NCI-H1930 (cell line): ENCODE measurements around the gene NOSTRIN.
"Not testable (repeated sequence)": the region's sequence is repeated elsewhere in the genome, so short reads cannot be mapped to it uniquely, and the experiment has no call there.

Experiments
- DNase-seq, 2 experiments: peaks; one replicate each; lab custom pipeline; 2025; lab: John Stamatoyannopoulos, UW

Gene NOSTRIN

DNA sequence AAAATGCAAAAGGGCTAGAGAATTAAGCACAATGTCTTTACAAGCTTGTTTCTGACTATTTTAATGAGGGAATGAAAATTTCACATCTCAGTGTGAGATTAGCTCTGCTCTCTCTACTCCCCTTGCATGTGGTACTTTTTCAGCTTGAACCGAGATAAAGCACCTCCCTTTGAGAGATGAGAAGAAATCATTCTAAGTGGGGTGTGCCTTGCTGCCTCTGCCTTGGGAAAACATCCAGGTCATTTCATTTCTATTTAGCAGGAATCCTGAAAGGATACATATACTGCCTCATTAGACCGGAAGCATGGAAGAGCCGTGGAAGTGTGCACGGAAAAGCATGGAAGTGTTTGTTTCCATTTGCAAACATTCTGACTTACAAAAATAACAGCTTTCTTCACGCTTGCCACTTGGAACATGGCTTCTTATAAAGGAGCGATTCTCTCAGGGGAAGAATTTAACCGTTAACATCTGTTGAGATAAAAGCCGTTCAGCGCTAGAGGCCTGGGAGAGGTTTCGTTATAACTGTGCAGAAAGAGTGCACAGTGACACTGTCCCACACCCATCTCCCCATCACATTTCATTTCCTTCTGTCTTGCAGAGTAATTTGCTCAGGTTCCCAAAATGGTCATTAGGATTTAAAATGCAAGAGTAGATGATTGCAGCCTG lies 16.7 kb downstream of the NOSTRIN start:
- DNase-seq, result no peak

GRCh38 chr2:168819829-168820489 lies 17.5 kb downstream of the NOSTRIN start:
- no peak for DNase-seq

DNA sequence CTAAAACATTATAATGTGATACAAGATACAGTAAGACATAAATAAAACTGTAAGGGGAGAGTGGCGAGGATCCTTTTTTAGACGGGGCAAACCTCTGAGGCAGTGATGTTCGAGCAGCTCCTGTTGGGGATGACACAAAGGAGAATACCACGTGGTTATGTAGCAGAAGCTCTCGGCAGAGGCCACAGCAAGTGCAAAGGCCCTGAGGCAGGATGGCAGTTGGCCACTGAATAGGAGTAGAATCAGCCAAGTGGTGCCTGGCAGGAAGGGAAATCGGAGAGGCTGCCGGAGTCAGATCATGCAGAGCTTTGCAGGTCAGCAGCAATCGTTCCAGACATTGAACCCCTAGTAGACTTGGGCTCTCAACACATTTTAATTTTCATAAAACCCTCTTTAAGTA lies 19.1 kb downstream of the NOSTRIN start:
- no peak for DNase-seq

GRCh38 chr2:168821992-168822391 lies 19.6 kb downstream of the NOSTRIN start:
- DNase-seq, result no peak

DNA sequence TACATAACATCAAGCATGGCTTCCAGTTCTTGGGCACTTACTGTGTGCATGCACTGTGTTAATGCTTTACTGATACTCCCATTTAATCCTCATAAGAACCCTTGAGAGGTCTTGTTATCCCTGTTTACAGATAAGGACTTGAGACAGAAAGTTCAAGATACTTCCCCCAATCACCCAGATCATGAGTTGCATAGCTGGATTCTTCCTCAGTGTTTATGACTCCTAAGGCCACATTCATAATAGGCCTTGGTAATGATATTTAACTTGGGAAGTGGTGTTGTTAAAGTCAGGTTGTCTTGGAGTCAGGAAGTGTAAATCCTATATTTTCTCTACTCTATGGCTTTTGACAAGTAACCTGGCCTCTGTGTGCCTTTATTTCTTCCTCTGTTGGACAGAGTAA lies 22.7 kb downstream of the NOSTRIN start:
- DNase-seq, result no peak

- DNase-seq, result no peak
These were observed 28.5 kb downstream of the NOSTRIN start for GRCh38 chr2:168830958-168831357.

DNA sequence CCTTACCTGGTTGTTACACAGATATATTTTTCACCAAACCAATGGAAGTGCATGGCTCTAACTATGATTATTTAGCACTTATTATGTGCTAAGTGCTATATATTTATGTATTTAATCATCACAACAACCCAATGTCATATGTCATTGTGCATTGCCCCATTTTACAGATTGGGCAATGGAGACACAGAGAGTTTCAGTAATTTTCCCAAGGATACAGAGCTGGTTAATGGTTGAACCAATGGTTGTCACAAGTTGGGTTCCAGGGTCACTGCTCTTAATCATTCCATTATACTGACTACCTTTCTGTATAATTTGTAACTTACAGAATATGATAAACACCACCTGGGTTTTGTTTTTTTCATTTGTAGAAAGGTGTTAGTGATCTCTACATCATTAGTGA lies 29.2 kb downstream of the NOSTRIN start:
- DNase-seq, result no peak

DNA sequence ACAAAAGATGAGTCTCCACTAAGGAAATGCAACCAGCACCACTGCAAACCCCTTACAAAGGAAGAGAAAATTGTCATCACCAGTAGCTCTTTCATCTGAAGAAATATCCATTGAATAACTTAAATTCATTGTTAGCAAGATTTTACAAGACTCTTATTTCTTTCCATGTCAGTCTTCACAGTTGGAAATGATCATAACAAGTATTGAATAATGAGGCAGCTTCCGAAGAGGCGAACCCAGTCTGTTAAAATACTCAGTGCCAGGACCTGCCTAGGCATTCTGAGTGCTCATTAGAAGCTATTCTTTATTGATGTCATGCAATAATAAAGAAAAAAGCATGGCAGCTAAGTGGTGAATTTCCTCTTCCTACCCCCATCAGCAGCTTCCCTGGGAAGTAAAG lies 33.5 kb downstream of the NOSTRIN start:
- no peak for DNase-seq

DNA sequence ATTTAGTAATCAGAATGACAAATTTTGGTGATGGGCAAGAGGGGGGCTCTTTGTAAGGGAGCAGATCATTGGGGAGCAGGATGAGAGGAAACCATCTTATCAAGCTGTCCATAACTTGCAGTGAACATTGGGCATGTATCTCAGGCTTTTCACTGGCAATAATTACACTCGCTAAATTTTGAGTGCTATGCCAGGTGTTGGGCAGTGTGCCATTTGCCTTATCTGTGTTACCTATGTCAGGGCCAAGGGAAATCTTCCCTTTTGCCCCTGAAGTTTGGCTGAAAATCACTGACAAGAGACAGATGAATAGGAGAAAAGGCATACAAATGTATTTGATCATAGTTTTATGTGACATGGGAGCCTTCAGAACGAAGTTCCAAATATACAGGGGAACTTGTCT lies 39.0 kb downstream of the NOSTRIN start:
- DNase-seq, result no peak

DNA sequence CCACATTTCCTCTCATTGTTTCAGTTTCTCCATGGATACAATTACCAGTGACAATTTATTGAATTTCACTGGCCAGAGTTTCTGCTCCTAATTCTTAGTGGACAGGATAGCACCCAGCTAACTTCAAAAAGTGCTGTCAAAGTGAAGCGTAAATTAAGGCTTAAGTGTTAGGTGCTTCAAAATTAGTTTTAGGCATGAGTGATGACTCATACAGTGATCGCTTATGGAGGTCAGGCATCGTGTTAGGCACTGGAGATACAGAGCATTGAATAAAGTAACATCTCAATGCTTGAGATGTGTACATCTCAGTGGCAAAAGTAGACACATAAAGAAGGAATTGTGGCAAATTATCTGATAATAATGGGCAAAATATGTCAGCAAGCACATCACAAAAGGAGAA lies 40.8 kb downstream of the NOSTRIN start:
- no peak for DNase-seq

DNA sequence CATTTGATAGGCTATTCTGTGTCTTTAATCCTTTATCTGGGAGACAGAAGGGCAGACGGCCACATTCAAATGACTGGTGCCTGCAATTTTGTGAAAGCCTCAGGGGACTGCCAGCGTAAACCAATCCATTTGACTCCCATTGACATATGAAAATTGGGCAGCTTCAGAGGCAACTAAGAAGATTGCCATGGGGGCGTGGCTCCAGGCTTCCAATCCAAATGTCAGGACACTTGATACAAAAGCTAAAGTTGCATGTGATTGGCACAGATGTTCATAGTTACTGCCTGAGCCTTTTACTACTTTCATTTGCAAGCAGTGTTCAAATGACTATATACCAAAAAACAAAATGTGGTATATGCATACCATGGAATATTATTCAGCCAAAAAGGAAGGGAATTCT lies 45.8 kb downstream of the NOSTRIN start:
- DNase-seq, result peak in 1 of 2 experiments; percentile 5

- peak in 1 of 2 experiments; percentile 10 for DNase-seq
These were observed 47.2 kb downstream of the NOSTRIN start for GRCh38 chr2:168849610-168850009.

GRCh38 chr2:168850846-168851245 lies 48.4 kb downstream of the NOSTRIN start:
- no peak for DNase-seq

DNA sequence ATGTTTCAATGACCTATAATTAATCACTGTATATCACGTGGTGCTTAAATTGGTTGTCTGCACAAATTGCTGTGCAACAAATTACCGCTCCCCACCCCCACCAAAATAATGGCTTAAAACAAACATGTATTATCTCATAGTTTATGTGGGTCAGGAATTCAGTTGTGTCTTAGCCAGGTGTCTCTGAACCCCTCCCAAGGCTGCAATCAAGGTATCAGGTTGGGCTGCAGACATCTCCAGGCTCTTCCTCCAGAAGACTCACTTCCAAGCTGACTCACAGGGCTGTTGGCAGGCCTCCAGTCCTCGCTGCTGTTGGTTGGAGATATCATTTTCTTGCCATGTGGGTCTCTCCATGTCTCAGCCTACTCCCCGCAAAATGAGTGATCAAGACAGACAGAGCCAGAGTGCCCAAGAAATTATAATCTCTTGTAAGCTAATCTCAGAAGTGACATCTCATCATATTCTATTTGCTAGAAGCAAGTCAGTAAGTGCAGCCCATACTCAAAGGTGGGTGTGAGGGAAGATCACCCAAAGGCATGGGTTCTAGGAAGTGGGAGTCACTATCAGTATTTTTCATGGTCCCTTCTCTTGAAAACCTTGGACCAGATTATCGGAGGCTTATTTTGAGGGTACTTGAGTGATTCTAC lies 49.4 kb downstream of the NOSTRIN start:
- no peak for DNase-seq

- no peak for DNase-seq
These were observed 50.0 kb downstream of the NOSTRIN start for GRCh38 chr2:168852481-168852880.

- no peak for DNase-seq
These were observed 51.0 kb downstream of the NOSTRIN start for GRCh38 chr2:168853471-168853870.

GRCh38 chr2:168854651-168855050 lies 52.2 kb downstream of the NOSTRIN start:
- DNase-seq, result no peak

DNA sequence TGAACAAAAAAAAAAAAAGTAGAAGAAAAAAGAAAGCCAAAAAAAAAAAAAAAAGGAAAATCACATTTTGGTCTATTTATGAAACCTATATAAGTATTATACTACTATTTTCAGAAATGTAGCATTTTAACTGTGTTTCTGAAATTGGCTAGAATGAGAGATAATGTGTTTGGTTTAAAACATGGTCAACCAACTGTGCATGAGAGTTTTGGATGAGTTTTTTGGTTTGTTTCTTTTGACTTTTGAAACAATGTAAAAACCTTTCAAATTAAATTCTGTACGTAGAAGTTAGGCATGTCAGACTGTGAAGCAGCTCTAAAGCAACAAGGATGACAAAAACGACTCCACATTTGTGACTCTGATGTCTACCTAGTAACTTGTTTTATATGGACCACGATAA lies 53.2 kb downstream of the NOSTRIN start:
- no peak for DNase-seq

DNA sequence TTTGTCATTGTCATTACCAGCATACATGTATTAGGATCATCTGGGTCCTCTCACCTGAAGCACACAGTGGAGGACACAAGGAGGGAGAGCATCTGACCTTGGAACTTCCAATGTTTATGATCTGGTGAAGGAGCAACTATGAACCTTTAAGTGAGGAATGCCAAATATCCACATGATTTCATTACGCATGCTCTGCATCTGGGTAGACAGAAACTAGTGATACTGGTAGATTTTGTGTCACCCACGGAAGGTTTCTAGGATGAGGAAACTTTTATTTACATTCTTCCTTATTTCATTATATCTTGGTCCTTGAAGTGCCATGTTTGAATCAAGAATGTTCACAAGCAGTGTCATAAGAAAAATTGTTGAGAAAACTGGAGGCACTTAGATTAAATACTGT lies 55.7 kb downstream of the NOSTRIN start:
- no peak for DNase-seq

GRCh38 chr2:168867164-168867563 lies 64.7 kb downstream of the NOSTRIN start:
- not testable (repeated sequence) for DNase-seq

DNA sequence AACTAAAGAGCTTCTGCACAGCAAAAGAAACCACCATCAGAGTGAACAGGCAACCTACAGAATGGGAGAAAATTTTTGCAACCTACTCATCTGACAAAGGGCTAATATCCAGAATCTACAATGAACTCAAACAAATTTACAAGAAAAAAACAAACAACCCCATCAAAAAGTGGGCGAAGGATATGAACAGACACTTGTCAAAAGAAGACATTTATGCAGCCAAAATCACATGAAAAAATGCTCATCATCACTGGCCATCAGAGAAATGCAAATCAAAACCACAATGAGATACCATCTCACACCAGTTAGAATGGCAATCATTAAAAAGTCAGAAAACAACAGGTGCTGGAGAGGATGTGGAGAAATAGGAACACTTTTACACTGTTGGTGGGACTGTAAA lies 67.9 kb downstream of the NOSTRIN start:
- not testable (repeated sequence) for DNase-seq

GRCh38 chr2:168870824-168871223 lies 68.4 kb downstream of the NOSTRIN start:
- not testable (repeated sequence) for DNase-seq

DNA sequence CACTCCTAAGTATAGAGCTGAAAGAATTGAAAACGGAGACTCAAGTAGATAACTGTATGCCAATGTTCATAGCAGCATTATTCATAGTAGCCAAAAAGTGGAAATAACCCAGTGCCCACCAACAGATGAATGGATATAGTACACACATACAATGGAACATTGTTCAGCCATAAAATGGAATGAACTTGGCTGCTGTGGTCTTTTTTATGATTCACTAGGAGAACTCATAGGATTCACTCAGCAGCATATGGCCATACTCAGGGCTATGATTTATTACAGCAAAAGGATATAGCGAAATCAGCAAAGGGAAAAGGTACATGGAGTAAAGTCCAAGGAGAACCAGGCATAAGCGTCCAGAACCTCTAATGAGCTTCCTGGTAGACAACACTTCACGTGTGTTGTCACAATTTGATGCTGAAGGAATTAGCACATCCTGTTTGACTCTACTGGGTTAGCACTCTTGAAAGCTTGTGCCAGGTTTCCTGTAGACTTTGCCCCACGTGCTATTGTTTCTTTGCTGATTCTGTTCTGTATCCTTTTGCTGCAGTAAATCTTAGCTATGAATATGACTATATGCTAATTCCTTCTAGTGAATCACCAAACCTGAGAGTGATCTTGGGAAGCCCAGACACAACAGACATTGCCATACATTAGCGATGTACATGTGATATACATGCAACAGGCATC lies 72.1 kb downstream of the NOSTRIN start:
- DNase-seq, result no peak
